DLD1 (cell line): Measurements from ENCODE around the gene ATP6AP2.

ENCODE experiments used
- in situ Hi-C: cut with HindIII; loops from 2 replicates; pipeline ENCODE4 v1.10.0; 2017; ENCODE audit warnings: low sequenced_read_pairs

The ATP6AP2 gene

DNA sequence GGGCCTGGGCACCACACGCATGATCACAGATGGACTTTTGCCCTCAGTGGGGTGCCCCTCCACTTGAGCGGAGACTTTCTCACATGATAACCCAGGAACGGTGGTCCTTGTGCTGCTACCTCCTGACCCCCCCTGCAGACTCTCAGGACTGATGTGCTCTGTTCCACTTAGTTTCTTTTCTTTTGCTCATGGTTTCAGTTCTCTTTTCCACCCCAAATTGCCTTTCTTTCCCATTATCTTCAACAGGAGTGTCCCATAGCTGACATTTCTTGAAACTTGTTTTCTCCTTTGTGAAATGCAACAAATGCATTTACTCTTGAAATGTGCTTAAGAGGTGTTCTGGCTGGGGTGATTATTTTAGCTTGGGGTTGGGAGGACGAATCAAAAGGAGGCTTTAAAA lies 51.4 kb downstream of the ATP6AP2 start:
- in situ Hi-C loops = no loop called here

DNA sequence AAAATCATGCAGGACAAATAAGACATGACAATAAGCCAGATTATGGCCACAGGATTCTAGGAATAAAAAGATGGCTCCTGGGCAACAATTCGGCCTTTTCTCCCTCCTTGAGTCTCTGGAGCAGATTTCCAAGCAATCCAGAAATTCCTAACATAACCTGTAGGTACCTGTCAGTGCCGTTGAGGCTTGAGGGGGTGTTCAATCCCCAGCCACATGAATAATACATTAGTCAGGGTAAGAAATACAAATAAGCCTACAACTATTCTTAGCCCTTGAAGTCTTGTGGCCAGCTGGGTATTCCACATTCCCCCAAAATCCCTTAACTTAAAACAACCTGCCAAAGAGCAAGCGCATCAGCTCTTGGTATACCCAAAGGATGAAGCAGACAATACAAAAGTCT lies 56.9 kb downstream of the ATP6AP2 start:
- in situ Hi-C loops = no loop called here

DNA sequence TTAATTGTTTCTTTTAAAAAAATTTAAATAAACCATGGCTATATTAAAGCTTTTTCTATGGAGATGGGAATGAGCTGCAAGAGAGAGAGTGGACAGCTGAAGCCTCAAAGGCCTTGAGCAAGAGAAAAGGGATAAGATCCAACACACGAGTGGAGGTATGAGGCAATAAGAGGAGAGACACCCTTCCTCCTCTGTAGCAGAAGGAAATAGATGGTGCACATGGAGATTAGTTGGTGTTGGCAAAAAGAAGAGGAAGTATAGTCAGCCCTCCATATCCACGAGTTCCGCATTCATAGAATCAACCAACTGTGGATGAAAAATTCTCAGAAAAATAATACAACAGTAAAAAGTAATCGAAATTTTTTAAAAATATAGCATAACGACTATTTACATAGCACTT lies 63.4 kb downstream of the ATP6AP2 start:
- in situ Hi-C loops = no loop called here

DNA sequence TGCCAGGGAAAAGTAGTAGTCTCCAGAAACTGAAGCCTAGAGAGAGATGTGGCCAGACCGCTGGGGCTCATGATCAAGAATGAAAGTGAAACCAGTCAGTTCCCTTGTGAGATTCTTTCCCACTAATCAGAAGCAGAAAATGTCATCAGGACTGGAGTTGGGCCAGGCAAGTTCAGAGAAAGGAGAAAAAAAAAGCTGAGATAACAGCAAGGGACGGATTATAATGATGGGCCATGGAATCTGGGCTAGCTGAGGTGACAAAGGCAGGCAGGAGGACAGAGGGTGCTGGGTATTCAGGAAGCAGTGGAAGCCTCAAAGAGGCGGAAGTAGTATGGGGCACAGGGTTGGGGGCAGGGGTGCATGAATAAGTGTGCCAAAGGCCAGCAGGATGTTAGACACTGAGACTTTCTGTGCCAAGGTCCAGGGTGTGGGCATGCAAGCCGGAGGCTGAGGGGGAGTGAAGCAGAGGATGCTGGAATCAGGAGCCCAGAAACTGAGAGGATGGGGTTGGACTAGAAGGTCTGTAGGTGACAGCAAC lies 64.1 kb downstream of the ATP6AP2 start:
- in situ Hi-C loops = no loop called here

DNA sequence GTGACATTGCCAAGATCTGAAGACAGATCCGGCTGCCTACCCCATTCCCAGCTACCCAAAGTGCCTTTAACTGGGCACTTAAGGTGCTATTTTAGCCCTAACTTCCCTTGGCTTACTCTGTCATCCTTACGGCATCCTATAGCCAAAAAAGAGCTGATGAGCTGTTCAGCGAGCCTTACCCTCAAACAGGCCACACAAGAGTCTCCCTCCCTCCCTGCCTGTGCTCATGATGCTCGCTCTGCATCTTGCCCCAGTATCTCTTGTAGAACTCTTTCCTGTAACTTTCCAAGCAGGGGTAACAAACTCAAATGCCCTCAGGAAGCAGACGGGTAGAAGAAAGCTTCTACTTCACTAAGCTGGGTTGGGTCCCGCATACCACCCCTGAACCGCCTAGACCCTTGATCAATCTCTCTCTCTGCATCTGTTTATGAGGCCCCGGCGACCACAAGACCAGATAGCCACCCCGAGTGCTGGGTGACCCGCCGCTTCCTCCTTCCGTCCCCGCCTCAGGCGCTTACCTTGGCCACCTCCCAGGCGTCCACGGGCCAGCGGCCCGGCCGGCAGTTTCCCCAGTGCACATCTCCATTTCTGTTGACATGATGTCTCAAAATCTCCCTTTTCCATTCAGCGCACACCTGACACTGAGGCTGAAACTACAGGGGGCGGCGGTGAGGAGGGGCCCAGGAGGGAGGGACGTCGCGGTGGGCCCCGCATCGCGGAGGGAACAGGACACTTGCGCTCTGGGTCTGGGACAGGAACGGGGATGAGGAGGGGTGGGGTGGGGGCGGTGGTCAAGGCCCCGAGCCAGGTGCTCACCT lies 65.9 kb downstream of the ATP6AP2 start:
- in situ Hi-C loops = no loop called here

GRCh38 chrX:40647307-40648197 lies 66.8 kb downstream of the ATP6AP2 start, which contains the start of gene CXorf38:
Gene CXorf38, minus strand, starts transcription at chrX:40647561. Its CDS starts 41 bp downstream, at chrX:40647520.
- in situ Hi-C loops = no loop called here

- in situ Hi-C loops = no loop called here
Measured at GRCh38 chrX:40651620-40652223, 71.0 kb downstream of the ATP6AP2 start.

- in situ Hi-C loops = no loop called here
Measured at GRCh38 chrX:40652664-40653063, 71.9 kb downstream of the ATP6AP2 start.

GRCh38 chrX:40653535-40653934 lies 72.8 kb downstream of the ATP6AP2 start:
- in situ Hi-C loops = no loop called here
